Measurements from ENCODE around the gene DOLPP1. TPM values are rescaled to one million over a fixed set of nuclear protein-coding genes. Genes with fewer than 3 reads are reported as not detected.

DOLPP1 gene
- total RNA-seq, 1 donor from 2014 or later: 23.6 TPM

GRCh38 chr9:129136446-129137035 is 55.6 kb downstream of the DOLPP1 start:
- intact Hi-C loops (cut with micrococcal nuclease): no loop called here

DNA sequence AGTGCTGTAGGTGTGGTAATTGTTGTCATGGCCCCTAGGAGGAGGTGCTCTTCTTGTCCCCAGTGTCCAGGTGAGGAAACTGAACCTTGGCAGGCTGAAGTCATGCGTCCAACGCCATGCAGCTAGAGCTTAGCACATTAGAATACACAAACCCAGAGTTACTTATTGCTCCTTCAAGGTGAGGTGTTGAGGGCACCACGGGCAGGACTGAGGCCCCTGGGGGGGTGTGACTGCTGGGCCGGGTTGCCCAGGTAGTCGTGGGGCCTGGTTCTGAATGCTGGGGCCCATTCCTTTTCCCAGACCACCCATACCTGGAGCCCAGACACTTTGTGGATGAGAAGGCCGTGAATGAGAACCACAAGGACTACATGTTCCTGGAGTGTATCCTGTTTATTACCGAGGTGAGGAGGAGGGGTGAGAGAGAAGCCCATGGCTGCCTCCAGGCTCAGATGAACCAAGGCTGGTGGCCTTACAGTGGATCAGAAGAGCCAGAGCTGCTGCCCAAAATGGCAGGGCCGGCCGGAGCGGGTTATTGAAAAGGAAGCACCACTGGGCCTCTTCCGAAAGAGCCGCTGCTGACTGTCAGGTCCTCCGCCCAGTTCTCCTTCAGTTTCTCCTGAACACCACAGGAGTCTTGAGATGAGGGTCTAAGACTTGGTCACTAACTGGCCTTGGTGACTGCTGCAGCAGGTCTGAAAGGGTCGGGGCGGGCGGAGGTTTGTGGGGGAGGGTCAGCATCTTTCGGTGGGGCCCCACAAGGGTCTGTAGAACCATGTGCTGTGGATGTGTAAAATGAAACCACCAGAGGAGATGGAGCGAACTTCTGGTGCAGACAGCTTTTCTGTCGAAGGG is 56.6 kb downstream of the DOLPP1 start:
- intact Hi-C loops (cut with micrococcal nuclease): no loop called here

- intact Hi-C loops (cut with micrococcal nuclease): no loop called here
Observed at GRCh38 chr9:129138144-129138462, 57.2 kb downstream of the DOLPP1 start.

DNA sequence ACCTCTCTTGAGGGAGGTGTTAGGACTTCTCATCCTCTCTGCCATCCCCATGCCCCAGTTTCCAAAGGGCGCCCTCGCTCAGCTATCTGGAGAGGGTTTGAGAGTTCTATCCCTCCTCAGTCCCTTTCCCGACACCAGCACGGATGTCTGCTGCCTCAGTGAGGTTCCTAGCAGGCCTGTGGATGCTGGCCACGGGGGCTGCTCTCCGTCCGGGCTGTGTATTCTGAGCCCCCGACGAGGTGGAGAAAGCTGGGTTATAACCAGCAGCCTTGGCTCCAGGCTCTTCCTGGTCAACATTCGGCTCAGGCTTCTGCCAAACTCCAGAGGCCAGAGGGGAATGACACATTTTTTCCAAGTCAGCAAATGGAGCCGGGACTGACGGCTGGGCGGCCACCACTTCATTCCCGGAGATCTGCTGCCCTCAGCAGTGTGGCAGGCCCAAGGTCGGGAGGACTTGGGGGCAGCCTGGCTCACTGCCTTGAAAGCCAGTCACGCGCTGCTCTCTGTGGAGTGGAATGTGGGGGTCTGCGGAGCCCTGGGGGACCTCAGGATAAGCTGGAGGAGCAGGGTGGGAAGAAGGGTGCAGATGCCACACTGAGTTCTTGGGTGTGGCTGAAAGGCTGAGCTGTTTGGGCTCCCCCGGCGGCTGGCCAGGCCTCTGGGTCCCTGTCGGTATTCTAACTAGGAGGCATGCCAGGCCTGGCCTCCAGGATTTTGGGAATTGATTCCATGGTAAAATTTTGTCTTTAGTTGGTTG is 57.7 kb downstream of the DOLPP1 start:
- intact Hi-C loops (cut with micrococcal nuclease): loop anchor here (1.0 kb wide), 2 partner anchors 36 to 486 kb away; no protein-coding TSS in a partner anchor

DNA sequence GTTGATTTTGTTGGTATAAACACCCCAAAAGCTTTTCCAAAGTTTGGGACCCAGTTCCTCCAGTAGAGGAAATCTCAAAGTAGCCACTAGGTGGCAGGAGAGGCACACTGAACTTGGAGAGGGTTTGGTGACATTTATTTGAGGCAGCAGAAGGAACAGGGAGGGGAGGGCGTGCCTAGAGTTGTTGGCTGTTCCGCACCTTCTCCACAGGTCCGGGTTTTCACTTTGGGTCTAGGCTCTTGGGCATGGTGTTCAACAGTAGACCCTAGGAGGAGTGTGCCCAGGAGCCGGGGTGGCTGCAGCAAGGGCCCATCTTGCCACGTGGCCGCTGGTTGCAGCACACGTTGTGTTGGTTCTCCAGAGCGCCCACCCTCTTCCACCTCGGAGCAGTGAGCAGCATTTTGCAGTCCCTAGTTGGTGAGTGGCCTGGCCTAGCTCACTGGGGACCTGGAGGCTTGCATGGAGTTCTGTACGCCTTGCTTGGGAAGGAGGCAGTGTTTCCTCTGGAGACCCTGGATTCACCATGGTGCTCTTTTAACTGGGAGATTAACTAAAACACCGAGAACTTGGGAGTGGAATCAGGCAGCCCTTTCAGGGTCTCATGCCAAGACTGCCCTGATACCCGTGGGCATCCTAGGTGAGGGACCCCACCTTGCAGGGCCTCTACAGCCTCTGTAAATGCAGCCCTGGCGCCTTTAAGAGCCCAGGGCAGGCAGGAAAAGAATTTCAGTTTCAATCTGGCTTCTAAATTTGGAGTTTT is 58.5 kb downstream of the DOLPP1 start:
- intact Hi-C loops (cut with micrococcal nuclease): loop anchor here (1.0 kb wide), 2 partner anchors 35 to 485 kb away; no protein-coding TSS in a partner anchor

DNA sequence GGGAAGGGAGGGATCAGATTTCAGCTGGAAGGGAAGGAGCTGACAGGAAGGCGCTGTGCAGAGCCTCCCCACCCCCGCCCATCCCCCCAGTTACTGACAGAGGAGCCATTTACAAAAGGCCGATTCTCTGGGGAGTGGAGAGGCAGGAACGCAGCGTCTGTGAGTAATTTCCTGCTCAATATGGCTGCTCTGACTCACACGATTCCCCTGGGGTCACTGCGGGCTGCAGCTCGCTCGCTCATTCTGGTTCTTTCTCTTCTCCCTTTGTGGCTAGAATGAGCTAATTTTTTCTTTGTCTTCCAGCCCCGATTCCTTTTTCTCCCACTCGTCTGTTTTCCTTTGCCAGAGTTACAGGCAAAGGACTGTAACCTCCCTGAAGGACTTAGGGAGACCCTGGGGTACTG is 59.1 kb downstream of the DOLPP1 start:
- intact Hi-C loops (cut with micrococcal nuclease): loop anchor here (1.0 to 2.0 kb wide), 4 partner anchors 34 to 484 kb away; no protein-coding TSS in a partner anchor

Other genes starting within 250 kb of the DOLPP1 start
- 15.7 and 17.4 TPM in 2 replicates for gene KYAT1, start 199.2 kb upstream of the DOLPP1 start, total RNA-seq
- gene LRRC8A, start 199.0 kb upstream of the DOLPP1 start, total RNA-seq: 52.4 and 53.1 TPM in 2 replicates
- 1.2 and 1.9 TPM in 2 replicates for gene PHYHD1, start 160.1 kb upstream of the DOLPP1 start, total RNA-seq
- gene DOLK, start 133.5 kb upstream of the DOLPP1 start, total RNA-seq: 10.2 and 10.8 TPM in 2 replicates
- 103 and 109 TPM in 2 replicates for gene NUP188, start 133.4 kb upstream of the DOLPP1 start, total RNA-seq
- 92.2 and 94.1 TPM in 2 replicates for gene SH3GLB2, start 52.8 kb upstream of the DOLPP1 start, total RNA-seq
- gene MIGA2, start 44.5 kb upstream of the DOLPP1 start, total RNA-seq: 39.3 and 42.2 TPM in 2 replicates
- gene CRAT, start 29.7 kb downstream of the DOLPP1 start, total RNA-seq: 13.6 and 14.0 TPM in 2 replicates
- gene PTPA, start 30.3 kb downstream of the DOLPP1 start, total RNA-seq: 105 and 107 TPM in 2 replicates
- 4.3 and 4.5 TPM in 2 replicates for gene IER5L, start 97.2 kb downstream of the DOLPP1 start, total RNA-seq

Measured in T-helper 2 cell treated with Interferon-gamma antibody and Interleukin-4, amounts not matched to agents 100 ng/mL and 5 ng/mL, for 36 hours (primary cell).